WTC11 (cell line): ENCODE data around the gene NEUROG1. TPM values are rescaled to one million over a fixed set of nuclear protein-coding genes. Genes with fewer than 3 reads are reported as not detected.

Experiments
- ATAC-seq: fragments of 200-7000 bp; cut with Tn5 transposase; 2 replicates; pipeline ENCODE4 v1.10.0; 2021; ENCODE audit warnings: mild to moderate bottlenecking, moderate library complexity
- CTCF ChIA-PET: fragments of 300-600 bp; sonication (Branson Sonifier 250); formaldehyde crosslinking; loops from one replicate; lab custom pipeline; 2021; ENCODE audit warnings: antibody characterized with exemption; lab: Charles Lee
- POLR2A ChIA-PET: fragments of 350-600 bp; sonication (Branson Sonifier 250); formaldehyde crosslinking; loops from one replicate; lab custom pipeline; 2021; ENCODE audit warnings: antibody characterized with exemption; lab: Charles Lee
- DNase-seq: peaks from one replicate; pipeline ENCODE4 v3.0.0; 2021; ENCODE audit warnings: low spot score
- H3K27ac Mint-ChIP-seq: 2 replicates; pipeline ENCODE4 v1.8.0; 2021; ENCODE audit warnings: mixed read lengths
- H3K27me3 Mint-ChIP-seq: 2 replicates; pipeline ENCODE4 v1.8.0; 2021; ENCODE audit warnings: low read depth, mild to moderate bottlenecking, moderate library complexity, mixed read lengths
- H3K36me3 Mint-ChIP-seq: 2 replicates; pipeline ENCODE4 v1.8.0; 2021; ENCODE audit warnings: mixed read lengths
- H3K4me1 Mint-ChIP-seq: 2 replicates; pipeline ENCODE4 v1.8.0; 2022; ENCODE audit warnings: mixed read lengths
- H3K4me3 Mint-ChIP-seq: 2 replicates; pipeline ENCODE4 v1.8.0; 2021; ENCODE audit warnings: mild to moderate bottlenecking, moderate library complexity, mixed read lengths
- H3K9me3 Mint-ChIP-seq: 2 replicates; pipeline ENCODE4 v1.8.0; 2021; ENCODE audit warnings: mixed read lengths
- ARID4B ChIP-seq: sonication (generic); formaldehyde crosslinking; IDR thresholded peaks from 2 replicates; pipeline ENCODE4 v1.8.0; 2023; ENCODE audit warnings: missing genetic modification reagents, mild to moderate bottlenecking, borderline replicate concordance
- ETV6 ChIP-seq: sonication (generic); formaldehyde crosslinking; IDR thresholded peaks from 2 replicates; pipeline ENCODE4 v1.8.1; 2022; ENCODE audit warnings: mild to moderate bottlenecking, missing genetic modification reagents
- IRF2 ChIP-seq: sonication (generic); formaldehyde crosslinking; IDR thresholded peaks from 2 replicates; pipeline ENCODE4 v1.8.0; 2022; ENCODE audit warnings: low read depth, missing genetic modification reagents, borderline replicate concordance
- MLX ChIP-seq: sonication (generic); formaldehyde crosslinking; IDR thresholded peaks from 2 replicates; pipeline ENCODE4 v1.8.1; 2023; ENCODE audit warnings: mild to moderate bottlenecking, missing genetic modification reagents, moderate library complexity
- OVOL2 ChIP-seq: fragments of 250-450 bp; sonication (Bioruptor Pico); IDR thresholded peaks from 2 replicates; pipeline ENCODE4 v1.9.0; 2021; ENCODE audit warnings: mild to moderate bottlenecking, borderline replicate concordance
- RORB ChIP-seq: fragments of 250-450 bp; sonication (Bioruptor Pico); IDR thresholded peaks from 2 replicates; pipeline ENCODE4 v1.9.0; 2021; ENCODE audit warnings: mild to moderate bottlenecking
- SOX15 ChIP-seq: fragments of 250-450 bp; sonication (Bioruptor Pico); IDR thresholded peaks from 2 replicates; pipeline ENCODE4 v1.9.0; 2021; ENCODE audit warnings: mild to moderate bottlenecking
- TEAD4 ChIP-seq: sonication (generic); formaldehyde crosslinking; IDR thresholded peaks from 2 replicates; pipeline ENCODE4 v1.8.0; 2022; ENCODE audit warnings: mild to moderate bottlenecking, missing genetic modification reagents
- ZBTB21 ChIP-seq: sonication (generic); formaldehyde crosslinking; IDR thresholded peaks from 2 replicates; pipeline ENCODE4 v1.8.1; 2023; ENCODE audit warnings: mild to moderate bottlenecking, missing genetic modification reagents, borderline replicate concordance
- ZBTB43 ChIP-seq: sonication (generic); formaldehyde crosslinking; IDR thresholded peaks from 2 replicates; pipeline ENCODE4 v1.8.1; 2023; ENCODE audit warnings: mild to moderate bottlenecking, missing genetic modification reagents
- ZNF281 ChIP-seq: sonication (generic); formaldehyde crosslinking; IDR thresholded peaks from 2 replicates; pipeline ENCODE4 v1.8.0; 2023; ENCODE audit warnings: mild to moderate bottlenecking, missing genetic modification reagents
- ZNF423 ChIP-seq: fragments of 250-450 bp; sonication (Bioruptor Pico); IDR thresholded peaks from 2 replicates; pipeline ENCODE4 v2.1.2; 2022; ENCODE audit warnings: mild to moderate bottlenecking, moderate library complexity
- total RNA-seq: library from RNA; stranded (reverse); gene quantifications from 3 replicates; pipeline ENCODE4 v1.2.3, GENCODE V29; 2021
- TF ChIP-seq, protein P1 (sequence below): sonication (generic); formaldehyde crosslinking; IDR thresholded peaks from 2 replicates; pipeline ENCODE4 v1.8.1; 2022; ENCODE audit warnings: mild to moderate bottlenecking, moderate library complexity, missing genetic modification reagents
- TF ChIP-seq, protein P2 (sequence below): sonication (generic); formaldehyde crosslinking; IDR thresholded peaks from 2 replicates; pipeline ENCODE4 v1.8.1; 2023; ENCODE audit warnings: mild to moderate bottlenecking, moderate library complexity, missing genetic modification reagents
- TF ChIP-seq, protein P3 (sequence below): fragments of 200-600 bp; IDR thresholded peaks from 2 replicates; pipeline ENCODE4 v1.8.0; 2022; ENCODE audit warnings: antibody characterized with exemption
- TF ChIP-seq, protein P4 (sequence below): sonication (generic); formaldehyde crosslinking; IDR thresholded peaks from 2 replicates; pipeline ENCODE4 v1.8.0; 2022; ENCODE audit warnings: mild to moderate bottlenecking, missing genetic modification reagents

The NEUROG1 gene
- total RNA-seq, 1 experiment from 2014 or later, result 0.13 TPM

GRCh38 chr5:135565725-135566421 is 30.1 kb upstream of the NEUROG1 start:
- Mint-ChIP-seq H3K4me1 (peaks cover 37% of the 10 kb centered on the region), H3K4me3 (no peak overlapping the region), H3K36me3 (no peaks in the 10 kb centered on the region), H3K9me3 (no peaks in the 10 kb centered on the region), H3K27ac (no peak overlapping the region), H3K27me3 (peaks cover 17% of the 10 kb centered on the region)
- DNase-seq (peak; percentile 88), ATAC-seq (peak; percentile 64)
- TF ChIP-seq IRF2 (no peak), ETV6 (CRISPR knock-in tag) (no peak)
- TF ChIP-seq, protein P1, sequence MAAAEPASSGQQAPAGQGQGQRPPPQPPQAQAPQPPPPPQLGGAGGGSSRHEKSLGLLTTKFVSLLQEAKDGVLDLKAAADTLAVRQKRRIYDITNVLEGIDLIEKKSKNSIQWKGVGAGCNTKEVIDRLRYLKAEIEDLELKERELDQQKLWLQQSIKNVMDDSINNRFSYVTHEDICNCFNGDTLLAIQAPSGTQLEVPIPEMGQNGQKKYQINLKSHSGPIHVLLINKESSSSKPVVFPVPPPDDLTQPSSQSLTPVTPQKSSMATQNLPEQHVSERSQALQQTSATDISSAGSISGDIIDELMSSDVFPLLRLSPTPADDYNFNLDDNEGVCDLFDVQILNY (CRISPR knock-in tag), result no peak
- TF ChIP-seq, protein P2, sequence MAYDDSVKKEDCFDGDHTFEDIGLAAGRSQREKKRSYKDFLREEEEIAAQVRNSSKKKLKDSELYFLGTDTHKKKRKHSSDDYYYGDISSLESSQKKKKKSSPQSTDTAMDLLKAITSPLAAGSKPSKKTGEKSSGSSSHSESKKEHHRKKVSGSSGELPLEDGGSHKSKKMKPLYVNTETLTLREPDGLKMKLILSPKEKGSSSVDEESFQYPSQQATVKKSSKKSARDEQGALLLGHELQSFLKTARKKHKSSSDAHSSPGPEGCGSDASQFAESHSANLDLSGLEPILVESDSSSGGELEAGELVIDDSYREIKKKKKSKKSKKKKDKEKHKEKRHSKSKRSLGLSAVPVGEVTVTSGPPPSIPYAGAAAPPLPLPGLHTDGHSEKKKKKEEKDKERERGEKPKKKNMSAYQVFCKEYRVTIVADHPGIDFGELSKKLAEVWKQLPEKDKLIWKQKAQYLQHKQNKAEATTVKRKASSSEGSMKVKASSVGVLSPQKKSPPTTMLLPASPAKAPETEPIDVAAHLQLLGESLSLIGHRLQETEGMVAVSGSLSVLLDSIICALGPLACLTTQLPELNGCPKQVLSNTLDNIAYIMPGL (CRISPR knock-in tag), result 0 out of 2 replicates have a peak, but pooled peaks have one; percentile 39
- TF ChIP-seq, protein P3, sequence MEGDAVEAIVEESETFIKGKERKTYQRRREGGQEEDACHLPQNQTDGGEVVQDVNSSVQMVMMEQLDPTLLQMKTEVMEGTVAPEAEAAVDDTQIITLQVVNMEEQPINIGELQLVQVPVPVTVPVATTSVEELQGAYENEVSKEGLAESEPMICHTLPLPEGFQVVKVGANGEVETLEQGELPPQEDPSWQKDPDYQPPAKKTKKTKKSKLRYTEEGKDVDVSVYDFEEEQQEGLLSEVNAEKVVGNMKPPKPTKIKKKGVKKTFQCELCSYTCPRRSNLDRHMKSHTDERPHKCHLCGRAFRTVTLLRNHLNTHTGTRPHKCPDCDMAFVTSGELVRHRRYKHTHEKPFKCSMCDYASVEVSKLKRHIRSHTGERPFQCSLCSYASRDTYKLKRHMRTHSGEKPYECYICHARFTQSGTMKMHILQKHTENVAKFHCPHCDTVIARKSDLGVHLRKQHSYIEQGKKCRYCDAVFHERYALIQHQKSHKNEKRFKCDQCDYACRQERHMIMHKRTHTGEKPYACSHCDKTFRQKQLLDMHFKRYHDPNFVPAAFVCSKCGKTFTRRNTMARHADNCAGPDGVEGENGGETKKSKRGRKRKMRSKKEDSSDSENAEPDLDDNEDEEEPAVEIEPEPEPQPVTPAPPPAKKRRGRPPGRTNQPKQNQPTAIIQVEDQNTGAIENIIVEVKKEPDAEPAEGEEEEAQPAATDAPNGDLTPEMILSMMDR, result peak; percentile 77; the same call in 1 of the 2 replicates
- ChIA-PET POLR2A (interaction anchor here (0.9 to 1.2 kb wide), 4 partner anchors 12 to 269 kb away, joined by 3 to 4 read pairs (median 4); partner anchors contain the start of gene SLC25A48), CTCF (interaction anchor here (0.6 to 13.7 kb wide), 84 partner anchors 8 to 637 kb away, joined by 3 to 324 read pairs (median 5); partner anchors contain the start of genes CXCL14, DCANP1, NEUROG1 and SLC25A48)

DNA sequence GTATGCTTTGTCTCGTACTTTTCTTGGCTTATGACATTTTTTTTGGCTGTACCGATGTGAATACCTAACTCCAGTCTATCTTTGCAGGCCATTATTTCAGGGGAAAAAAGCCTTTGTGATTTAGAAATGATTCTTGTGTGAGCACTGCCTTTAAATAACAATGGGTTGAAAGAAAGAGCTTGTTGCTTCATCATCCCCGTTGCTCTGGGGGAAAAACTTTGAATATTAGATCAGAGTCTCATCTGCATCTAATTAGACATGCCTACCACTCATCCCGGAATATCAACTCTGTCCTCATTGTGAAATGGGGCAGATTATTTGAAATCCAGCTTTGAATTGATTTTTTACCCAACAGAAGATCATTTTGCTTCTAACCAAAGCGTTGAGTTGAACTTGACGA is 29.5 kb upstream of the NEUROG1 start:
- ATAC-seq, result no peak
- TF ChIP-seq ZNF281 (CRISPR knock-in tag) (no peak), ARID4B (CRISPR knock-in tag) (no peak), TEAD4 (CRISPR knock-in tag) (no peak), ZBTB21 (CRISPR knock-in tag) (no peak), ETV6 (CRISPR knock-in tag) (no peak), SOX15 (CRISPR knock-in tag) (no peak), RORB (CRISPR knock-in tag) (no peak), ZNF423 (no peak), ZBTB43 (CRISPR knock-in tag) (no peak), OVOL2 (CRISPR knock-in tag) (no peak), MLX (CRISPR knock-in tag) (no peak)
- TF ChIP-seq, protein P4, sequence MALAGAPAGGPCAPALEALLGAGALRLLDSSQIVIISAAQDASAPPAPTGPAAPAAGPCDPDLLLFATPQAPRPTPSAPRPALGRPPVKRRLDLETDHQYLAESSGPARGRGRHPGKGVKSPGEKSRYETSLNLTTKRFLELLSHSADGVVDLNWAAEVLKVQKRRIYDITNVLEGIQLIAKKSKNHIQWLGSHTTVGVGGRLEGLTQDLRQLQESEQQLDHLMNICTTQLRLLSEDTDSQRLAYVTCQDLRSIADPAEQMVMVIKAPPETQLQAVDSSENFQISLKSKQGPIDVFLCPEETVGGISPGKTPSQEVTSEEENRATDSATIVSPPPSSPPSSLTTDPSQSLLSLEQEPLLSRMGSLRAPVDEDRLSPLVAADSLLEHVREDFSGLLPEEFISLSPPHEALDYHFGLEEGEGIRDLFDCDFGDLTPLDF (CRISPR knock-in tag), result no peak
- no peaks in the 10 kb centered on the region for H3K36me3 Mint-ChIP-seq
- H3K4me3 Mint-ChIP-seq, result peak overlapping the region; percentile 1; the same call in 1 of the 2 replicates
- ChIA-PET CTCF (interaction anchor here (1.1 to 13.7 kb wide), 33 partner anchors 10 to 517 kb away, joined by 3 to 324 read pairs (median 12); partner anchors contain the start of genes CXCL14, NEUROG1 and SLC25A48), POLR2A (no interaction called here)
- no peaks in the 10 kb centered on the region for H3K9me3 Mint-ChIP-seq
- H3K4me1 Mint-ChIP-seq, result peaks cover 40% of the 10 kb centered on the region
- peaks cover 17% of the 10 kb centered on the region for H3K27me3 Mint-ChIP-seq
- H3K27ac Mint-ChIP-seq, result no peak overlapping the region
- no peak for DNase-seq
